Mucosa of gallbladder (tissue), 1 donor: Measurements from ENCODE around the gene HECW1. TPM values are rescaled to one million over a fixed set of nuclear protein-coding genes. Genes with fewer than 3 reads are reported as not detected.
"Not testable (repeated sequence)": the region's sequence is repeated elsewhere in the genome, so short reads cannot be mapped to it uniquely, and the experiment has no call there.

Experiments used
- DNase-seq: peaks from one replicate; pipeline ENCODE4 v3.0.0-alpha.2; 2020; ENCODE audit warnings: low spot score
- total RNA-seq: library from RNA; stranded (reverse); gene quantifications from one replicate; pipeline ENCODE4 v1.2.1, GENCODE V29; 2021
- donor health status: DM: no; HTN: no; CAD: no.

Gene HECW1
- total RNA-seq, 1 donor from 2014 or later = 3.8 TPM

GRCh38 chr7:43573832-43574231 is 461.4 kb downstream of the HECW1 start:
- not testable (repeated sequence) for DNase-seq

GRCh38 chr7:43575506-43575905 is 463.1 kb downstream of the HECW1 start:
- no peak for DNase-seq

- no peak for DNase-seq
These were observed 463.8 kb downstream of the HECW1 start for GRCh38 chr7:43576241-43576640.

DNA sequence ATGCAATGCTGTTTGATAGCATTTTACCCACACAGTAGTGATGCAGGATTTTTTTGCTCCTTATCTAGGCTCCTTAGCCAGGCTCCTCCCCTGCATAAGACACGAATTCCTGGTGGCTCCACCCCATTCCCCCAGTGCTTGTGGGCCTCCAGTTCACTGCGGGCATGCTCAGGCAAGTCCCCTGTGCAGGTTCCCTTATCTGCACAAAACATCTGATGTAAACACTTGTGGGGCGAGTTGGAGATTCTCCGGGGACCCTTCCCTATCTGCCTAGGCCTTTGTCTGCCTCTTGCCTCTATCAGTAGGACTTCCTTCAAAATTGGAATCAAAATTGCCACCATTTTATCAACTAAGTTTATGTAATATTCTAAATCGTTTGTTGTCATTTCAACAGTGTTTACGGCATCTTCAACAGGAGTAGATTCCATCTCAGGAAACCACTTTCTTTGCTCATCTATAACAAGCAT is 465.1 kb downstream of the HECW1 start:
- DNase-seq = no peak

- peak; percentile 94 for DNase-seq
These were observed 470.3 kb downstream of the HECW1 start, which contains the start of gene STK17A for GRCh38 chr7:43582503-43583423. Gene STK17A, plus strand, starts transcription at chr7:43583108. Its CDS starts 136 bp downstream, at chr7:43583244.

DNA sequence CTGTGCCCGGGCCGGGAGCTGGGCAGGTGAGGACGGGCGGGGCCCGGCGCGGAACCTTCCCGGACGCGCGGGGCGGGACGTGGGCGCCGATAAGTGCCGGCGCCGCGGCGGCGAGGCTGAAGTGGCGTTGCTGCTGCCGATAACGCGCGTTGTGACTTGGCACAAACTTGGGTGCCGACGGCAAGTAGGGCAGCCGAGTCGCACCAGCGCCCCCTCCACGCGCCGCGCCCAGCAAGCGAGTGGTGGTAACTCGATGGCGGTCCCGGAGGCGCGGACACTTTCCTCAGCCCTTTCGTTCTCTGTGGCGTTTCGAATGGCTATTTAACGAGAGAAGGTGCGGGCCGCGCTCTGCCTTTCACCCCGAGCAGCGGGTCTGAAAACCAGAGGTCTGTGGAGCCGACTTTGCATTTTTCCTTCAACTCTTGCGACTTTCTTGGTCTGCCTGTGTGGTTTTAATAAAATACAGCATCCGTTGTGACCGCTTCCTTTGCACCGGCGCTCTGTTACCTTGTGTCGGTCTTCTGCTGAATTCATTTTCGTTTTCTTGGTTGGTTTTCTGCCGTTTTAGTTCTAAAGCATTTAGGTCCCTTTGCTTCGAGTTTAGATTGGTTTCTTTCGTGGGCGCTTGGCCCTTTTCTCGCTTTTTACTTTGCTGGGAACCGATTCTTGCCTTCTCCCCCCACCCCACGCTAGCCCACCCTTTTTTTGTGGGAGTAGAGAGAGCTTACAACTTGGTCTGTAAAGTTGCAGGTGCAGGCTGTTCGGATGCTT is 471.2 kb downstream of the HECW1 start:
- DNase-seq = peak; percentile 62

DNA sequence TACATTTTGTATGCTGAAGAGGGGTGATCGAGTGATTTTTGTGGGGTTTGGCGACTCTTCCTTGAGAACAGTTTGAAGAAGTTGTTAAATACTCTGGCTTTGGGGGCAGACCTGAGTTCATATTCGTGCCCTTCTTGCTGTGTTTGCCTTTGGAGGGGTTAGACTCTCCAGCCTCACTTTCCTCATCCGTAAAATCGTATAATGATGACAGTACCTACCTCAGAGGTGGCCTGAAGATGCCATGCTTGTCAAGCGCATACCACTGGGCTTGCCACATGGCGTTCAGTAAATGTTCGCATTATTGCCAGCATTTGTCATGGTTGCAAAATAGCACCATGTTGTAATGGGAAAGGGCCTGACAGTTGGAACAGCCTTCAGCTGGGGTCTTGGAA is 471.7 kb downstream of the HECW1 start:
- peak; percentile 17 for DNase-seq

DNA sequence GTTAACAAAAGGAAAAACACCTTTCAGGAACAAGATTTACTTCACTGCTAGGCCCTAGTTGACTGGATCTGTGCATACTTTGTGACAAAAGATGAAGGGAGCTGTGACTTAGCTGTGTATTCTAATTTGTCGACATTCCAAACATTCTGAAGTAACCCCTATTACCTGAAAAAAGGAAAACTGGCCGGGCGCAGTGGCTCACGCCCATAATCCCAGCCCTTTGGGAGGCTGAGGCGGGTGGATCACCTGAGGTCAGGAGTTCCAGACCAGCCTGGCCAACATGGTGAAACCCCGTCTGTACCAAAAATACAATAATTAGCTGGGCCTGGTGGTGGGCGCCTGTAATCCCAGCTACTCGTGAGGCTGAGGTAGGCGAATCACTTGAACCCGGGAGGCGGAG is 472.3 kb downstream of the HECW1 start:
- not testable (repeated sequence) for DNase-seq

GRCh38 chr7:43585562-43585961 is 473.1 kb downstream of the HECW1 start:
- DNase-seq = no peak

- DNase-seq = no peak
These were observed 473.9 kb downstream of the HECW1 start for GRCh38 chr7:43586251-43586900.

DNA sequence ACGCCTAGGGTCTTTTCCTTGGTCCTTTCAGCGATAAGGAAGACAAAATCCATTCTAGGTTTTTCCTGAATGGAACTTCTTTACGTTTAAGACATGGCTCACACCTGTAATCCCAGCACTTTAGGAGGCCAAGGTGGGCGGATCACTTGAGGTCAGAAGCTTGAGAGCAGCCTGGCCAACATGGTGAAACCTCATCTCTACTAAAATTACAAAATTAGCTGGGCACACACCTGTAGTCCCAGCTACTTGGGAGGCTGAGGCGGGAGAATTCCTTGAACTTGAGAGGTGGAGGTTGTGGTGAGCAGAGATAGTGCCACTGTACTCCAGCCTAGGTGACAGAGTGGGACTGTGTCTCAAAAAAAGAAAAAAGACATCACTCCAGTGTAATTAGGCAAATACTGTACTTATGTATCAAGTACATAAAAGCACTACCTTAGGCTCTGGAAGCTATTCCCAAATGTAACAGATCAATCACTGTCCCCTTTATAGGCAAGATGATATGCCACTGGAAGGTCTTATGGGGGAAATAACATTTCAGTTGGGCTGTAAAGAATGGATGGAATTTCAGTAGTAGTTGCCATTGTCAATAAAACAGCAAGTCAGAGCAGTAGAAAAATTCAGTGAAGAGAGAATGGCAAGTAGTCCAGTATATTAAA is 476.2 kb downstream of the HECW1 start:
- DNase-seq = no peak

DNA sequence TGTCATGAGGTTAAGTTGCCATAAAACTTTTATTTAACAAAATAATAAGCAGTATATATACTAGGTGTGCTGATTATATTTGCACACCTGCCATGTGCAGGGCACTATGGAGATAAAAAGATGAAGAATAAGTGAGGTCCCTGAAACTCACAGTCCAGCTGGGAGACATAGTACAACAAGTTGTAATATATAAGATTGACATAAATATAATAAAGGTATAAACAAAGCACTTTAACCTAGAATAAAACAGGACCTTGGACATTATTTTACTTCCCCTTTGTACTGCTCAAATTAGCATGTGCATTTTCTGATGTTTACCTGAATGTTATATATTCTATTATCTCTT is 476.7 kb downstream of the HECW1 start:
- no peak for DNase-seq

DNA sequence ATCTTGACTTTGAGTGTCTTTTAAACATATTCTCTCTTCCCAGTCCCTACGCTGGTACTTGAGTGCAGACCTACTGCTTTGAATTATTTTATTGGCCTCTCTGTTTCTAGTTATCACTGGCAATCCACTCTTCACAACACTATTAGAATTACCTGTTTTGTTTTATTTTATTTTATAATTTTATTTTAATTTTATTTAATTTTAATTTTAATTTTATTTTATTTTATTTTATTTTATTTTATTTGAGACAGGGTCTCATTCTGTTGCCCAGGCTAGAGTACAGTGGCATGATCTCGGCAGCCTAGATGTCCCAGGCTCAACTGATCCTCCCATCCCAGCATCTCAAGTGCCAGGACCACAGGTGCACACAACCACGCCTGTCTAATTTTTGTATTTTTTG is 477.3 kb downstream of the HECW1 start:
- no peak for DNase-seq

DNA sequence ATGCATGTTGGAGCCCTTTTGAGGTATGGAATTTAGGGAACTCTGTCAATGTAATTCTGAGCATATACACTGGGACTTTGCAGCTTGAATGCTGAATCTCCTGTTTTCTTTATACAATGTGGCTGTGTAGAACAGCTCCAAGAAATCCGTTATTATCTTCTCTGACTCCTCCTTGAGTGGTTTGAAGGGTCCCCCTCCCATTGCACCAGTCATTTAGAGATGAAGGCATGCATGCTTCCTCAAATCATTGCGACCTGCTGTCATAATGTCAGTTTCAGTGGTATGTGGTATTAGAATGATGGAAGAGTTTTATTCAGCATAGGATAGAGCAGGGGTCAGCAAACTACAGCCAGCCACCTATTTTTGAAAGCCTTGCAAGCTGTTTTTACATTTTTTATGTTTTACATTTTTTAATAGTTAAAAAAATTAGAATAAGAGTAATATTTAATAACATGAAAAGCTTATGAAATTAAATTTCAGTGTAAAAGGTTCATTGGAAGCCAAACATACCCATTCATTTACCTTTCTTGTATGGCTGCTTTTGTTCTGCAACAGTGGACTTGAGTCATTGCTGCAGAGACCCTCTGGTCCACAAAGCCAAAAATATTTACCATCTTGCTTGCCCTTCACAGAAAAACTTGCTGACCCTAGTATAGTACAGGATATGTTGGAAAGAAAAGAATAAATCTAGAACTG is 478.6 kb downstream of the HECW1 start:
- DNase-seq = no peak

GRCh38 chr7:43591558-43592180 is 479.2 kb downstream of the HECW1 start:
- no peak for DNase-seq

GRCh38 chr7:43592326-43592725 is 479.9 kb downstream of the HECW1 start:
- DNase-seq = no peak

- DNase-seq = no peak
These were observed 480.6 kb downstream of the HECW1 start for GRCh38 chr7:43593010-43593409.

DNA sequence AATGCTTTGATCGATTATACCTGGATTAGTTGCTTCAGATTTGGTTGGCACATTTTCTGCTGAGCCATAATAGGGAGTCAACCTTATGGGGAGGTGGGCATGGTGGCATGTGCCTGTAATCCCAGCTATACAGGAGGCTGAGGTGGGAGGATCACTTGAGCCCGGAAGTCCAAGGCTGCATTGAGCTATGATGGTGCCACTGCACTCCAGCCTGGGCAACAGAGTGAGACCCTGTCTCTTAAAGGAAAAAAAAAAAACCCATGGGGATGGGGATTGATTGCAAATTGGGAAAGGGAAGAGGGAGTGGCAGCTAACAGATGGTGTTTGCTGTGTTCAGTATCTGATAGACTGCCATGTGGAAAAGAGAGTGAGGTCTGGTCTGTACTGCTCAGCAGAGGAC is 481.6 kb downstream of the HECW1 start:
- DNase-seq = no peak

DNA sequence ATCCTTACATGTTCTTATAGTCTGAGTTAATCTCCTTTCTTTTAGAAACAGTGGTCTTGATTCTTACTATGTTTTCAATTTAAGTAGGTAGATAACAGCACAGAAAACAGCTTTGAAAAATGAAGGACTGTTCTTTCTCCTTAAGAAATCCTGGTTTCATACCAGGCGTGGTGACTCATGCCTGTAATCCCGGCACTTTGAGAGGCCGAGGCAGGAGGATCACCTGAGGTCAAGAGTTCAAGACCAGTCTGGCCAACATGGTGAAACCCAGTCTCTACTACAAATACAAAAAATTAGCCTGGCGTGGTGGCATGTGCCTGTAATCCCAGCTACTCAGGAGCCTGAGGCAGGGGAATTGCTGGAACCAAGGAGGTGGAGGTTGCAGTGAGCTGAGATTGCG is 484.0 kb downstream of the HECW1 start:
- not testable (repeated sequence) for DNase-seq

DNA sequence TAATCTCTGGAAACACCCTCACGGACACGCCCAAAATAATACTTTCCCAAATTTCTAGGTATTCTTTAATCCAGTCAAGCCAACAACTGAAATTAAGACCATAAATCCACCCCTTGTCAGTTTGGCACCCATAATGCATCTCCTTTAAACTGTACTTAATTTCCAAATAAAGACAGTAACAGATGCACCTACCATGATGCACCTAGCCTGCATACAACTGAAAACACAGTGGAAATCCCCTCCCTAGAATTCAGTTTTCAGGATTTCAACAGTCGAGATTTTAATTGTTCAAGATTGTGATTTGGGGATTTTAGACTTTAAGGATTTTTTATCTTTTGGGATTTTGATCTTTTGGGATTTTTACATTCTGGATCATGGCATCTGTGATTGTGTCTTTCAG is 487.6 kb downstream of the HECW1 start:
- DNase-seq = no peak

GRCh38 chr7:43602256-43602655 is 489.8 kb downstream of the HECW1 start:
- no peak for DNase-seq
